MCF 10A (cell line): Measurements from ENCODE around the gene HINT3. TPM values are rescaled to one million over a fixed set of nuclear protein-coding genes. Genes with fewer than 3 reads are reported as not detected.
A peak's percentile ranks its signal among the peaks of the same experiment; 100 is the strongest.

Experiments used
- BruUV-seq: library from RNA; stranded (reverse); fragments of 400-500 nt; replicated peaks from 2 replicates; lab custom pipeline; 2021; lab: Mats Ljungman, UMichigan
- CTCF ChIA-PET: fragments of 300-600 bp; sonication (Branson Sonifier 250); formaldehyde crosslinking; extraction: SDS; loops from one replicate; lab custom pipeline; 2021; ENCODE audit warnings: antibody characterized with exemption, inconsistent platforms; lab: Yijun Ruan, JAX
- POLR2A ChIA-PET: fragments of 300-600, 350-650 bp; sonication (Branson Sonifier 250); formaldehyde crosslinking; extraction: SDS; loops from one replicate; lab custom pipeline; 2020; ENCODE audit warnings: antibody characterized with exemption, inconsistent platforms; lab: Yijun Ruan, JAX
- DNase-seq: peaks from one replicate; pipeline ENCODE4 v3.0.0-alpha.2; 2018; ENCODE audit not compliant: unreplicated experiment
- H3K27ac Mint-ChIP-seq: one replicate; pipeline ENCODE4 v1.8.0; 2022; ENCODE audit warnings: mild to moderate bottlenecking, low read depth, mixed read lengths; ENCODE audit not compliant: unreplicated experiment
- H3K27me3 Mint-ChIP-seq: one replicate; pipeline ENCODE4 v1.8.0; 2022; ENCODE audit warnings: mixed read lengths; ENCODE audit not compliant: insufficient read depth, unreplicated experiment
- H3K36me3 Mint-ChIP-seq: one replicate; pipeline ENCODE4 v1.8.0; 2022; ENCODE audit warnings: mild to moderate bottlenecking, moderate library complexity, mixed read lengths; ENCODE audit not compliant: insufficient read depth, unreplicated experiment
- H3K4me1 Mint-ChIP-seq: one replicate; pipeline ENCODE4 v1.8.0; 2022; ENCODE audit warnings: mixed read lengths; ENCODE audit not compliant: insufficient read depth, unreplicated experiment
- H3K4me3 Mint-ChIP-seq: one replicate; pipeline ENCODE4 v1.8.0; 2022; ENCODE audit warnings: mild to moderate bottlenecking, moderate library complexity, mixed read lengths; ENCODE audit not compliant: unreplicated experiment
- H3K9me3 Mint-ChIP-seq: one replicate; pipeline ENCODE4 v1.8.0; 2022; ENCODE audit warnings: mixed read lengths; ENCODE audit not compliant: unreplicated experiment
- intact Hi-C: fragments of 100-400 bp; cut with micrococcal nuclease; formaldehyde crosslinking; loops from 2 replicates; pipeline ENCODE4 v1.14.1; 2022
- total RNA-seq: library from RNA; stranded (reverse); gene quantifications from 2 replicates; pipeline ENCODE4 v1.2.3, GENCODE V29; 2022
- TF ChIP-seq, protein P1 (sequence below): fragments of 200-600 bp; IDR thresholded peaks from one replicate; pipeline ENCODE4 v1.8.0; 2022; ENCODE audit warnings: antibody characterized with exemption, mild to moderate bottlenecking; ENCODE audit not compliant: unreplicated experiment

The HINT3 gene
- total RNA-seq, 1 experiment from 2014 or later = 17.9 TPM

DNA sequence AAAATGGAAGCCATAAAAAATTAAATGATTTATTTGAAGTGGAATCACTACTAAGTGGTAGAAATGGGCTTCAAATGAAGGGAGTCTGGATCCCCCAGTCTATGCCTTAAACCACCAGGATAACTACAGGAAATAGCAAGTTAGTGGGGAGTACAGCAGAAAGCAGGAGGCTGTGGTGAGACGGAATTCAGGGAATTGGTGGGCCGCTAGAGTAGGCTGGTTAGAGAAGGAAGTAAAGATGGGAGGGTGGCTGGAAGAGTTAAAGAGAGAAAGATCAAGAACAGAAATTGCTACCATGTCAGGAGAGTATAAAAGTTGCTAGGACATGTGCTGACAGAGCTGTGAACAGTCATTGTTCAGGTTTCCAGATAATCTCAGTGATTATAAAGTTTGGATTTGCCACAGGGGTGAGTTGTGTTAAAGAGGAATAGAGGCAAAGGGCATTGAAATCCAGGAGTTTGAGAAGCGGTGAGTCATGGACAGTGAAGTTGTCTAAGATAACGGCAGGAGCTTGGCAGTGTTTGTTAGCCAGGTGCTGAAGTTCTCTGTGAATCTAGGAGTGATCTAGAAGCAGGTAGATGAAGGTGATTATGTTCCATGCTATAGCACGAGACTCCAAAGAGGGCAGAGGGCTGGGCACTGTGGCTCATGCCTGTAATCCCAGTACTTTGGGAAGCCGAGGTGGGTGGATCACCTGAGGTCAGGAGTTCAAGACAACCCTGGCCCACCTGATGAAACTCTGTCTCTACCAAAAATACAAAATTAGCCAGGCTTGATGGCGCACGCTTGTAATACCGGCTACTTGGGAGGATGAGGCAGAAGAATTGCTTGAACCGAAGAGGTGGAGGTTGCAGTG, 13.7 kb upstream of the HINT3 start:
- Mint-ChIP-seq H3K4me3 (no peak overlapping the region), H3K27me3 (no peaks in the 10 kb centered on the region), H3K9me3 (no peaks in the 10 kb centered on the region), H3K27ac (peak overlapping the region; percentile 91), H3K36me3 (no peaks in the 10 kb centered on the region), H3K4me1 (peaks cover 66% of the 10 kb centered on the region)
- ChIA-PET CTCF (interaction anchor here (0.6 to 2.3 kb wide), 11 partner anchors 9 to 85 kb away, joined by 3 to 23 read pairs (median 3); partner anchors contain the start of gene HINT3), POLR2A (interaction anchor here (0.5 to 11.4 kb wide), 13 partner anchors 10 to 1337 kb away, joined by 3 to 305 read pairs (median 7); partner anchors contain the start of genes HINT3, NCOA7 and TRMT11)
- intact Hi-C loops = no loop called here
- TF ChIP-seq, protein P1, sequence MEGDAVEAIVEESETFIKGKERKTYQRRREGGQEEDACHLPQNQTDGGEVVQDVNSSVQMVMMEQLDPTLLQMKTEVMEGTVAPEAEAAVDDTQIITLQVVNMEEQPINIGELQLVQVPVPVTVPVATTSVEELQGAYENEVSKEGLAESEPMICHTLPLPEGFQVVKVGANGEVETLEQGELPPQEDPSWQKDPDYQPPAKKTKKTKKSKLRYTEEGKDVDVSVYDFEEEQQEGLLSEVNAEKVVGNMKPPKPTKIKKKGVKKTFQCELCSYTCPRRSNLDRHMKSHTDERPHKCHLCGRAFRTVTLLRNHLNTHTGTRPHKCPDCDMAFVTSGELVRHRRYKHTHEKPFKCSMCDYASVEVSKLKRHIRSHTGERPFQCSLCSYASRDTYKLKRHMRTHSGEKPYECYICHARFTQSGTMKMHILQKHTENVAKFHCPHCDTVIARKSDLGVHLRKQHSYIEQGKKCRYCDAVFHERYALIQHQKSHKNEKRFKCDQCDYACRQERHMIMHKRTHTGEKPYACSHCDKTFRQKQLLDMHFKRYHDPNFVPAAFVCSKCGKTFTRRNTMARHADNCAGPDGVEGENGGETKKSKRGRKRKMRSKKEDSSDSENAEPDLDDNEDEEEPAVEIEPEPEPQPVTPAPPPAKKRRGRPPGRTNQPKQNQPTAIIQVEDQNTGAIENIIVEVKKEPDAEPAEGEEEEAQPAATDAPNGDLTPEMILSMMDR = no peak
- no TSS peak for BruUV-seq
- DNase-seq = peak; percentile 77

GRCh38 chr6:125943528-125944433, 12.8 kb upstream of the HINT3 start:
- intact Hi-C loops = no loop called here
- H3K4me1 Mint-ChIP-seq = peaks cover 75% of the 10 kb centered on the region
- no peaks in the 10 kb centered on the region for H3K9me3 Mint-ChIP-seq
- DNase-seq = no peak
- no peaks in the 10 kb centered on the region for H3K27me3 Mint-ChIP-seq
- BruUV-seq = no TSS peak
- peak overlapping the region; percentile 92 for H3K27ac Mint-ChIP-seq
- POLR2A ChIA-PET = interaction anchor here (0.5 to 11.4 kb wide), 14 partner anchors 9 to 1336 kb away, joined by 3 to 305 read pairs (median 6); partner anchors contain the start of genes HINT3, NCOA7 and TRMT11
- TF ChIP-seq, protein P1 = no peak
- H3K4me3 Mint-ChIP-seq = no peak overlapping the region
- CTCF ChIA-PET = interaction anchor here (0.6 to 2.3 kb wide), 11 partner anchors 9 to 86 kb away, joined by 3 to 23 read pairs (median 3); partner anchors contain the start of gene HINT3
- H3K36me3 Mint-ChIP-seq = no peaks in the 10 kb centered on the region

GRCh38 chr6:125944434-125944816, 12.1 kb upstream of the HINT3 start:
- BruUV-seq = no TSS peak
- intact Hi-C loops = no loop called here
- H3K27ac Mint-ChIP-seq = peak overlapping the region; percentile 92
- peak; percentile 93 for DNase-seq
- H3K4me3 Mint-ChIP-seq = no peak overlapping the region
- H3K9me3 Mint-ChIP-seq = no peaks in the 10 kb centered on the region
- ChIA-PET POLR2A (interaction anchor here (0.6 to 11.4 kb wide), 11 partner anchors 9 to 774 kb away, joined by 3 to 305 read pairs (median 12); partner anchors contain the start of genes HINT3 and NCOA7), CTCF (interaction anchor here (1.1 to 1.5 kb wide), 4 partner anchors 9 to 86 kb away, joined by 3 to 5 read pairs (median 4); partner anchors contain the start of gene HINT3)
- no peaks in the 10 kb centered on the region for H3K36me3 Mint-ChIP-seq
- peaks cover 72% of the 10 kb centered on the region for H3K4me1 Mint-ChIP-seq
- no peaks in the 10 kb centered on the region for H3K27me3 Mint-ChIP-seq
- TF ChIP-seq, protein P1 = no peak
